Activated T-cell treated with anti-CD3 and anti-CD28 coated beads, Interleukin-2, amount 50 U/mL, for 48 hours (primary cell): ENCODE data around the gene CTIF.

Source experiments
- DNase-seq, 2 experiments: peaks; one replicate each; pipeline ENCODE4 v3.0.0-alpha.2; 2020

The CTIF gene

DNA sequence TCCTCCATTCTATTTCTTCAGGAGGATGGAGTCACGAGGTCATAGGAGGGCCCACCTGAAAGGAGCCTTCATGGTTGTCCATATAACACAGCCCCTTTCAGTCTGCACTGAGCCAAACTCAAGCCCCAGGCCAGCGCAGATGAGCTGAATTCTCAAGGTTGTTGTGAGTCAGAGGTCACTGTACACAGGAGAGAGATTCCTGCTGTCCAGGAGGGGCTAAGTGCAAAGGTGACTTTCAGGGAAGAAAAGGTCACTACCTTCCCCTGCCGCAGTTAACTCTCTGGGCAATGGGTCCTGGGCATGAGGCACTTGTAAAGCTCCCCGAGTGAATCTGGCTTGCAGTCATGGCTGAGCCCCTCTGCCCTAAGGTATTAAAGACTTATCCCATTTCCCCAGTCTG, 150.7 kb downstream of the CTIF start:
- no peak for DNase-seq

DNA sequence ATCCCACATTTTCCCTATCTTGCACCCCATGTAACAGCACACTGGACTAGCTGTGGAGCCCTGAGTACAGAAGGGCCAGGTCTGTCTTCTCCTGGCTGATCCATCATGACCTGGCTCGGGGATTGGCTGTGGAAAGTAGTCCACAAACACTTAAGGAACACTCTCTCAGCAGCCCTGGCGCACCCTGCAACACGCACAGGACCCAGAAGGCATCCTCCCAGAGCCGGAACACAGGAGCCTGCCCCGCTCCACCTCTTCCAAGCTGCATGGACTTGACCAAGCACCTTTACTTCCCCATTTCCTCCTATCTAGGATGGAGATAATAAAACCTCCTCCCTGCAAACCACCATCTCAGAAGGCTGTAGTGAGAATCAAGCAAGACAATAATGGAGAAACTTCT, 151.7 kb downstream of the CTIF start:
- DNase-seq: no peak

GRCh38 chr18:48693006-48693405, 154.2 kb downstream of the CTIF start:
- DNase-seq: no peak

DNA sequence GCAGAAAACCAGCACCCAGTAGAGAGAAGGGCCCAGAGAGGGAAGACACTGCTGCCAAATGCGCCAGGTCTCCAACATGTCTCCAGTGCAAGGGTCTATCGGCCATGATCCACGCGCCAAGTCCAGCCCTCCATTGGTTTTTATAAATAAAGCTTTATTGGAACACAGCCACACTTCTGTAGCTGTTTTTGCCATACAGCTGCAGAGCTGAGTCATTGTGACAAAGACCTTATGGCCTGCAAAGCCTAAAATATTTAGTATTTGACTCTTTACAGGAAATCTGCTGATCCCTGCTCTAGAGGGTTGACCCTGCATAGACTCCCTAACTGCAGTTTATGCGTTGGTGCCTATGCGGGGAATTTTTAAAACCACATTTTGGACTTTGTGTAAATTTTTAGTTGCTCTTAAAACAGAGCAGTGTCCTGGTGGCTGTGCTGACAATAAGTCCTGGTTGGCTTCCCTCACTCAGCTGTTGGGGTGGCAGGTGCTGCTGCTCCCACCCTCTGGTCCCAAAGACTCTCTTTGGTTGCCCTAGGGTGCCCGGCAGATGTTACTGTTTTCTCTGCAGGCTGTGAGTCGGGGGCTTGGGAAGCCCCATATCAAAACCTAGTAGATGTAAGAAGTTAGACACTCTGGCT, 154.9 kb downstream of the CTIF start:
- DNase-seq: no peak

DNA sequence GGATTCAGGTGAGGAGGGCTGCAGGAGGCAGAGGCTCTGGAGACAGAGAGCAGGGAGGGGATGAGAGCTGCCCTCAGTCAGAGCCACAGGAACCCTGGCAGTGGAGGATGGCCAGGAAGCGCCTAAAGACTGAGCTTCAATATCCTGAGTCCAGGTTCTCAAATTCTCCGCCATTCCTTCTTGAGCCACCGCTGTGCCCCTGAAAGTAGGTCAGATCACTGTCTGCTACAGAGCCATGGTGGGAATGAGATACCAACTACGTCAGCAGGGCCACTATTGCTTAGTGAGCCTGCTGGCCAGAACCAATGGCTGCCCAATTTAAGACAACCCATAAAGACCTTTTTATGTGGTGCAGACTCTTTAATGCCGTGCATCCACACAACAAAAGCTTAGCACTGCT, 155.5 kb downstream of the CTIF start:
- no peak for DNase-seq

- DNase-seq: no peak
These were observed 156.8 kb downstream of the CTIF start for GRCh38 chr18:48695671-48696070.

GRCh38 chr18:48696218-48696617, 157.4 kb downstream of the CTIF start:
- DNase-seq: no peak

GRCh38 chr18:48697441-48697840, 158.6 kb downstream of the CTIF start:
- no peak for DNase-seq

DNA sequence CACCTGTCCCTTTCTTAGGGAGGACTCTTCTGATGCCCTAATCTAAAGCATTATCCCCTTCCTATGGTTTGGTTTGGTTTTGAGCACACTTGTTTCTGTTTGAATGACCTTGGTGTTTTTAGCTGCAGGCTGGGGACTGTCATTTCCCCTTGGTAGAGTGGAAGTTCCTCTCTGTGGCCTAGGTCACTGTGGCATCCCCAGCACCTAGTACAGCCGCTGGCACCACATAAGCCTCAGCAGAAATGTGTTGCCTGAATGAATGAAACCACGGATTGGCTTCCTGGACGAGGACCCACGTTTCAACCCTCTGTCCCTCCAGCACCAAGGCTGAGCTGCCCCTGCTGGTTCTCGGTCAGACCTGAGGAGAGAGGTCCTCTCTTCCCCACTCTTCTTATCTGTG, 159.9 kb downstream of the CTIF start:
- no peak for DNase-seq

GRCh38 chr18:48699761-48700160, 160.9 kb downstream of the CTIF start:
- no peak for DNase-seq

- no peak for DNase-seq
These were observed 161.6 kb downstream of the CTIF start for GRCh38 chr18:48700446-48700845.

DNA sequence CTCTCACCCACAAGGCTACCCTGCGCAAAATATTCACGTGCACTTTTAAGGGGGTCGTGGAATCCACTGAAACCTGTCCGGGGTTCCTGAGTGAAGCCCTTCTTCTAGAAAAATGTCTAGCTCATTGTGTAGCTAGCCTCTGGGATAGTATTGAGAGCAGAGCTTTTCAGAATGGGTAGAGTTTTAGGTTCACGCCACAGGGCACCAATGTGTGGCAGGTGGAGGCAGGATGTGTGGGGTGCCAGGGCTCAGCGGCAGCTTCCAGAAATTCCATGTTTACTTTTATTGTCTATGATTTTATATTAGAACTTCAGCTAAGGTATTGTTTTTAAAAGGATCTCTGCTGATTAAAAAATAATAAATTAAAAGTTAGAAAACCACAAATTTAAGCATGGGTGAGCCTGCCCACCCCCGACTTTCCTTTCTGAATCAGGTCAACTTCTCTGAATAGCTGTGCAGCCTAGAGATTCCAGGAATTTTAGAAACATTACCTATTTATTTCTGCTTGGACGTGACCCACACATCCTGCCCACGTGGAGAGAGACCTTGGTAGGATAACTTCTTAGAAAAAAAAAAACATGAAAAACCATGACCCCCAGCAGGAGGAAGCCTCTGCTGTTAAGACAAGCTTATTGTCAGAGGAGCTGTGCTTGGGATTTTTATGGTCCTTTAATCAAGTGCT, 163.7 kb downstream of the CTIF start:
- DNase-seq: no peak

- no peak for DNase-seq
These were observed 164.2 kb downstream of the CTIF start for GRCh38 chr18:48703028-48703386.

DNA sequence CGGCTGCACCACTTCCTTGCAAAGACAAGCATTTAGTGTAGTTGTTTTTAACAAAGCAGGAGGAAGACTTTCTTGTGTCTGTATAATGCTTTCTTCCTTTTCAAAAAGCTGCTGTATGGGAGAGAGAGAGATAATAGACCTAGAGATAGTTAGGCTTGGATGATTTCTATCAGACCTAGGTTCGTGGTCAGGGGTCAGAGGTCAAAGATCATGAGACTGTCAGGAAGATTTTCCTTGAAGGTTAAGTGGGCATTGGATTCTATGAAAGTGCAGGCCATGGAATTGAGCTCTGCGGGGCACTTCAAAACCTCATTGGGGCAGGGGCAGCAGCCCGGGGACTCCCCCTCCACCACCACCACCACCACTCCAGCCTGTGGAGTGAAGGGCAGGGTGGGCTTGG, 164.6 kb downstream of the CTIF start:
- no peak for DNase-seq

- DNase-seq: no peak
These were observed 166.2 kb downstream of the CTIF start for GRCh38 chr18:48705043-48705442.

DNA sequence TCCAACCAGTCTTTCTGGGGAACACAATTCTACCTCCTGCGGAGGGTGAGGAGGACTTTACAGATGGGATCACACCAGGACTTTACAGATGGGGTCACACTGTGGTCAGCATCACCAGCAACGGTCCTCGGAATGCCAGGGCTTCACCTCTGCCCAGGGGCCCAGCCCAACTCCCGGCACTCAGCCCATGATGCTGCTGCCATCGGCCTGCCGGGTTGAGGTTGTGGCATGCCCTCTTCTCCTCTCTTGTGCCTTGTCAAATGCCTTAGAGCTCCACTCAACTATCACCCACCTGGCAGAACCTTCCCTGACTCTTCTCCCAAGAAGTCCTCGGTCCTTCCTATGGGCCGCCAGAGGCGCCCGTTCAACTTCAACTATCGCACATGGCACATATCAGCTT, 166.7 kb downstream of the CTIF start:
- DNase-seq: no peak

GRCh38 chr18:48706731-48707130, 167.9 kb downstream of the CTIF start:
- DNase-seq: no peak

DNA sequence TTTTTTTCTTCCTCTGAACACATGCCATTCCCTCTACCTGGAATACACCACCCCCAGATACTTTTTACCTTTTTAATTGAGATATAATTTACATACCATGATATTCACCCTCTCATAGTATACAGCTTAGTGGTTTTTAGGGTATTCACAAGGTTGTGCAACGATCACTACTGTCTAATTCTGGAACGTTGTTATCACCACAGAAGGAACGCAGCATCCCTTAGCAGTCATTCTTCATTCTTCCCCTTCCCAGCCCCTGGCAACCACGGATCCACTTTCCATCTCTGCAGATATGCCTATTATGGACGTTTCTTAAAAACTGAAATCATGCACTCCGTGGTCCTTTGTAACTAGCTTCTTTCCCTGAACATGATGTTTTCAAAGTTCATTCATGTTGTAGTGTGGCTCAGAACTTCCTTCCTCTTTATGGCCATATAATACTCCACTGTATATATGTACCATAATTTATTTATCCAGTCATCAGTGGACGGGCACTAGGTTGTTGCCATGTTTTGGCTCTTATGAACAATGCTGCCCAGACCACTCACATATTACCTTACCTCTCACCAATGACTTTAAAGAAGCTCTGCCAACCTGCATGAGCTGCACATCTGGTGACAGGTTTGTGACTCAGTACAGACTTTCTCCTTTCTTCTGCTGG, 168.9 kb downstream of the CTIF start:
- no peak for DNase-seq

DNA sequence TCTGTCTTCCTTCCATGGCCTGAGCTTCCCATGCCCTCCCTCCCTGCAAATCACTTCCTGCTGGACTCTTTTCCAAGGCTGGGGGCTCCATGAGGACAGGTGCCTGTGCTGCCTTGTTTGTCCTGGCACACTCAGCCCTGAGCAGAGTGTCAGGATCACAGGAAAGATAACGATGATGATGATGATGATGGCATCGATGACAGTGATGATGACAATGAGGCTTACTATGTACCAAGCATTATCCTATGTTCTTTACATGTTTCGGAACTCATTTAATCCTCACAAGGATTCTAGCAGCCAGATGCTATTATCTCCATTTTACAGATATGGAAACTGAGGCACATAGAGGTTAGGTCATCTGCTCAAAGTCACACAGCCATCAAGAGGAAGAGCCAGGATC, 170.0 kb downstream of the CTIF start:
- DNase-seq: no peak

DNA sequence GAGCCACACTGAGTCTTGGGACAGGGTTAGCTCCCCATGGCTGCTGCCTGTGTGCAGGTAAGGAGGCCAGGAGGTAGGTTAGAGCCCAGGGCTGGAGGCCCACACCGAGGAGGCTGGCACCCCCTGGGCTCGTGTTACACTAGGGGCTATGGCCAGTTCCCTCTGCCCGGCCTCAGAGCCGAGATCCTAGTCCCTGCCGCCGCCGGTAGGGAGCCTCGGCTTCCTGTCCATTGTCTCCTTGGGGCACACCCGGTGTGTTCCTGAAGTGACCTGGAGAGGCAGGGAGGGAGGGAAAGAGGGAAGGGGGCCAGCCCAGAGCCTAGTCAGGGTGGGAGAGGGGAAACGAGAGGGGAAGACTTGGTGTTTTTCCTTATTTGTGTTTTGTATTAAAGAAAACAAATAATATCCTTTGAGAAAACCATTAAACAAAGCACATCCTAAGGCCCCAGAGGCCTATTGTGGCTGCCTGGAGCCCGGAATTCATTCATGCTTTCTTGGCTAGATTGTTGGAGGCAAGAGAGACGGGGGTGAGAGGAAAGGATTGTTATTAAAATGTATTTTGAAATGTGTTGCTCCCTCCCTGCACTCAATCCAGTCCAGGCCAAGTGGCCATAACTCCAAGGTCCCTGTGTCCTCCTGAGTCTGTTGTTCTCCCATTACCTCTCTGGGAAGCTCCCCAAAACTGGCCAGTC, 170.7 kb downstream of the CTIF start:
- no peak for DNase-seq

DNA sequence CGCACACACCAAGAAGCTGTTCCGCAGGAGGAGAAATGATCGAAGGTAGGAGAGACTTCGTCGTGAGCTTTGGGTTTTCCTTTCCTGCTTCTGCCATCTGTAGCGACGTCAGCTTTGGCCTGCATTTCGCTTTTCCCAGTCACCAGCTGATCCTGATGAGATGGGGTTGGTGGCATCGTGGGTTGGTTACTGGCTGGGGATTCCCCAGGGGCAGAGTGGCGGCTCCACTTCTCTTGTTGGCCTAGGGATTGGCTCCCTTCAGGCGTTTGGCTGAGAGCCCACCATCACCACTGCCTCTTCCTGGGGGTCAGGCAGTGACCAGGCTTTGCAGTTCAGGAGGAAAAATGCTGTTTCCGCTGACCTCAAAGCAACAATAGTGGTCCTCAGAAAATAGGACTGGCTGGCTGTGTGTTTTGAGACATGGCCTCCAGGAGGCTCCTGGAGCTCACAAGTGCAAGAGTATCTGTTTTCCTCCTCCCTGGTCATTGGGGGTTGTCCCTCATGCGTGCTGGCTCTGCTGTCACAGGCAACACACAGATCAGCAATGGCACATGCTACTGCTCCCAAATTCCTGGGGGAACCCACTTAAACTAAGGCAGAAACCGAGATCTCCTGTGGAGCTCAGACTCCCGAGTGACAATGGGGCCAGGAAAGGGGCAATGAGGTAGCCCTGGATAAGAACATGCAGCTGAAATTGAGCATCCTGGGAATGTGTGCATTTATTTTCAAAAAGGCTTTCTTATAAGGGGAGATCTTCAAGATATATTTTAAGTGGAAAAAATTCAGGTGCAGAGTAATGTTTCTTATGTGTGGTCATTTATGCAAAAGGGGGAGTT, 173.0 kb downstream of the CTIF start:
- DNase-seq: peak in 1 of 2 experiments; percentile 19

GRCh38 chr18:48713309-48713708, 174.5 kb downstream of the CTIF start:
- no peak for DNase-seq

GRCh38 chr18:48714873-48715272, 176.0 kb downstream of the CTIF start:
- no peak for DNase-seq
